HG03558 (cell line): ENCODE measurements around the gene UBE2B.
A peak's percentile ranks its signal among the peaks of the same experiment; 100 is the strongest.

Experiments
- ATAC-seq: cut with Tn5 transposase; IDR thresholded peaks from one replicate; pipeline ENCODE4 v1.9.1; 2021; ENCODE audit warnings: moderate number of reproducible peaks; ENCODE audit not compliant: unreplicated experiment; ENCODE audit errors: extremely low read depth

UBE2B gene

DNA sequence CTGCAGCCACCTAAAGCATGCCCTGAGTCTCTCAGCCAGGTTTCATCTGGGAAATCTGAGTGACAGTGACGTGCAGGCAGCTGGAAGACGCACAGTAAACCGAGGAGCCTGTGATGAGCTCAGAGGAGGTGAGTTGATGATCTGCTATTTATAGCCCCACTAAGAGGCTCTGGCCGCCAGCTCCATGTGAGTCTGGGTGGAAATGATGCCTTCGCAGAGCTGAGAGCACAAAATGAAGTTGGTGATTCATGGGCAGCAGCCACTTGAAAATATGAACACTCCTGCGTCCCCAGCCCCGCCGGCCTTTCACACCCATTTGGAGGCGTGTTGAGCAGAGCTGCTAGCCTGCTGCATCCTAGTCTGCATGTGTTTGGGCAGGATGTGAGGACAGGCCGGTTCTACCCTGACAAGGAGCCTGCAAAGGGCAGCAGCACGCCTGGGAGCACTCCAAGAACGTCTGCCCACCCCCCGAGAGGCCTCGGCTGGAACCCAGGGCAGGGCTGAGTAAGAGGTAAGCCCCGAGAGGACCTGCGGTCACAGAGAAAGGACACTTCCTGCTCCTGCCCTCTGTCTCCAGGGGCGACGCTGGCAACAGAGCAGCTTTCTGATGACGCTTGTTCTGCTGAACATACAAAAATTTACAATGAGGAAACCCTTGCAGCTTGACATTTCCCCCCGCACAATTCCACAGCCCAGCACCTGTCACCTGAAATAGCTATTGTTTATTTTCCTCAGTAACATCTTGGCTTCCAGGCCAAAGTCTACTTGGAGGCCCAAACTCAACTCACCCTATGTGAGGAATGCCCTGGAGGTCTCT is 65.4 kb downstream of the UBE2B start:
- ATAC-seq, result peak; percentile 77

DNA sequence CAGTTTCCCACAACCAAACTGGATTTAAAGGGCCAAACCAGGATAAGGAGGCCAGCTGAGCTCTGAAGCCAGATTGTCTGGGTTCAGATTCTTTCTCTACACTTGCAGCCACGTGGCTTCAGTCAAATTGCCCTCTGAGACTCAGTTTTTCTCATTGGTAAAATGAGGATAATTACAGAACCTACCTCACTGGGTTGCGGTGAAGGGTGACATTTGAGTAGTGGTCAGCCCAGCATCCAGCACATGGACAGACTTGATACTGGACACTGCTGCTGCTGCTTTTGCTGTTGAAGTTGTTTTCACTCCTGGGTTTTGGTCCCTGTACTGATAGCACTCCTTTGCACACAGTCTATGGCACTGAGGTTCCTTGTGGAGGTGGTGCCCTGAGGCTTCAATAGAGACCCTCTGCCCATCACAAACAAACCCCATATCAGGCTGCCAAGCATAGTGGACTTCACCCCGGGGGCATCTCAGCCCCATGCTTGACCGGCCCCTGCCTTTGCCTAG is 66.0 kb downstream of the UBE2B start:
- ATAC-seq, result no peak

DNA sequence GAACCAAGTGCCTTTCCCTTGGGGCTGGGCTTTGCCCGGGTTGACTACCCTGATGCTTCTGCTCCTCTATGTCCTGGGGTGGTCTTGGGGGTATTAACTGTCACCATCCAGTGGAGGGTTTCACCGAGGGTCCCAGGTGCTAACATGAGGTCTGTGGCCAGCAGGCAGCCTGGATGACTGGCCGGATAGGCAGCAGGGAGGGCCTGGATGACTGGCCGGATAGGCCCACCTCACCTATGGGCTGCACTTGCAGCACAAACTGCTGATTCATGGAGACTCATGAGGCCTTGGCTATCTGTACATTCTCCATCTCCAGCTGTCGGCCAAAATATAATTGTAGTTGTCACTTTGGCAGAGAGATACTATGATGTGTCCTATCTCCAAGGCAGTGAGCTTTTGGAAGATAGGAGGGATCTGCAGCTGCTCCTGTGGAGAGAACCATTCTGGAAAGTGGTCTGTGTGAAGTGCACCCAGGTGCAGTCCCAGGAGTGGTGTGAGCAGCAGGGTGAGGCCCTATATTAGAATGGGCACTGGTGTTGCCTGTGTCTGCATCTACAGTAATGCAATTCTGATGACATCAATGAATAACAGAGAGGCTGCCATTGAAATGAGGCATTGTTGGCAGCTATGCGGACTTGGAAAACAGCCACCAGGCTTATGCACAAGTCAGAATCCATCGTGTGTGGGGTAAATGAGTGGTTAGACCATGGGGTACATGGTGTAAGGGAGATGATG is 66.6 kb downstream of the UBE2B start:
- no peak for ATAC-seq

DNA sequence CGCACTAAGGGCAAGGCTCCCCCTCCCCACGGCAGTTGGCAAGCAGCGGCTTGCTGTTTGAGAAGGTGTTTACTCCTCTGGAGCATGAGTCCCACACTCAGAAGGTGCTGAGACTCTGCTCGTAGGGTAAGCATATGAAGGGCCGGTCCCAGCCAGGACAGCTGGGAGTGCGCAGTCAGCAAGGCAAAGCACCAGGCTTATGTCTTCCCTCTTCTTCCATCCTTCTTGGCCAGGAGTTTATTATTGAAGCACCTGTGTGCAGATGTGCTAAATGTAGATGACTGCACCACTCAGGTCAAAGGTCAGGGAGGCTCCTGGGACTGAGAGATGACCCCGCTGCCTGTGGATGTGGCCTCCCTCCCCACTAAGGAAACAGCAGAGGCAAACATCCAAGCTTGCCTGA is 67.4 kb downstream of the UBE2B start:
- ATAC-seq, result no peak

DNA sequence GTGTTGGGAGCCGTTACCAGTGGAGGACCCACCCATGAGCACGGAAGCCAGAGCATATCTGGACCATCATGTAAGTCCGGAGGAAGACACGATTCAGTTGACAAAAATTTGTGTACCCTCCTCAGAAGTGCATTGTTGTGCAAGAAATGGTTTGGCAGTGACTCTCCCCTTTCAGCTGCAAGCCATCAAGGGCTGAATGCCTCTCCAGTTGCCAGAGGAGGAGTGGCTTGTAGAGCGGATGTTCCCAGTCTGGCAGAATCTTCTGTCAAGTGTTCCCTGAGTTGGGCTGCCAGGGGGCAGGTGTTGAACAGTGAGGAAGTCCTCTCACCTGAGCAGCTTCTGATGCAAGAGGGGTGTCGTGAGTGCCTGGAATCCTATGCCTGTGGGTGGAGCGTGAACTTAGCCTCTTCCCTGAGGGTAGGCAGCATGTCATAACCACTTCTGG is 67.9 kb downstream of the UBE2B start:
- ATAC-seq, result no peak

DNA sequence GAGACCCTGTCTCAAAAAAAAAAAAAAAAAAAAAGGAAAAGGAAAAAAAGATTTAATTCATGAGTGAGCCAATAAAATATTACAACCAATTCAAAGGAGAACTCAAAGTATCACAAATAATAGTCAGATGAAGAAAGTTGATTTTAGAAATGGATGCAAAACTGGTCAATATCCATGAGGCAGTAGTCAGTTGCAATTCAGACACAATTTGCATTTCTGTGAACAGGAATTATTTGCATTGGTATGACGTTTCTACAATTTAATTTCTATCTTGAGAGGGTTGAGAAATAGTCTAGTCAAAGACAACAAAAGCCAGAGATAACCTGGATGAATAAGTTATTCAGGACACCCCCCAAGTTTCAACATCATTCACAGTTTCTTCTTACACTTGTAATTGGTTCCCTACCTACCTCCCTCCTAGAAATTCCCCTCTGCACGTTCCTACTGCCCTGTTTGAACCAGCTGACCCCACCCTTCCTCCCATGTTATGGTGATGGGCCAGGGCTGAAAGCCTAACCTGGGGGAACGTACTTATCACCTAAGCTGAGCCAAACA is 68.9 kb downstream of the UBE2B start:
- no peak for ATAC-seq
